HCT116 (cell line): Measurements from ENCODE around the gene ST14. TPM values are rescaled to one million over a fixed set of nuclear protein-coding genes. Genes with fewer than 3 reads are reported as not detected.

Source experiments
- ATAC-seq: fragments of 200-7000 bp; cut with Tn5 transposase; 2 replicates; pipeline ENCODE4 v1.9.1; 2020; ENCODE audit warnings: mild to moderate bottlenecking, moderate library complexity
- BruUV-seq: library from RNA; stranded (reverse); fragments of 400-500 nt; replicated peaks from 2 replicates; lab custom pipeline; 2021; lab: Mats Ljungman, UMichigan
- CTCF ChIA-PET: fragments of 300-600 bp; sonication (Branson Sonifier 250); formaldehyde crosslinking; loops from one replicate; lab custom pipeline; 2021; ENCODE audit warnings: antibody characterized with exemption; lab: Charles Lee
- POLR2A ChIA-PET: fragments of 300-600, 350-600 bp; sonication (Branson Sonifier 250); formaldehyde crosslinking; loops from one replicate; lab custom pipeline; 2021; ENCODE audit warnings: antibody characterized with exemption; lab: Charles Lee
- RAD21 ChIA-PET, 2 experiments: fragments of 300-600 bp; sonication (Branson Sonifier 250); formaldehyde crosslinking; loops; one replicate each; lab custom pipeline; 2023; ENCODE audit warnings: low total read pairs in 2 of 2; ENCODE audit not compliant: uncharacterized antibody in 2 of 2, unreplicated experiment in 2 of 2, low non-redundant PET in 1 of 2; lab: Charles Lee
- DNase-seq: peaks from one replicate; pipeline ENCODE4 v3.0.0-alpha.2; 2010; ENCODE audit warnings: low read depth, low spot score
- H2AFZ ChIP-seq: fragments of 200-600 bp; shearing (Covaris generic), sonication (generic); 2 replicates; pipeline ENCODE4 v1.6.1; 2017; ENCODE audit warnings: low read depth, mixed run types, mixed read lengths, antibody characterized with exemption, low read length; ENCODE audit not compliant: poor library complexity, severe bottlenecking
- H3K27ac ChIP-seq: 2 replicates; pipeline ENCODE4 v1.5.1; 2012; ENCODE audit warnings: low read depth, low read length
- H3K27me3 ChIP-seq: fragments of 200-600 bp; sonication (generic); 2 replicates; pipeline ENCODE4 v1.6.1; 2016; ENCODE audit warnings: mixed run types, low read length, mixed read lengths; ENCODE audit not compliant: insufficient read depth
- H3K36me3 ChIP-seq, 2 experiments: fragments of 200-500 bp in 1 of 2; fragments of 200-600 bp in 1 of 2; sonication (Bioruptor generic) in 1 of 2; sonication (generic) in 1 of 2; 2 replicates each; pipeline versions ENCODE4 v1.5.1 to v1.6.1; 2014 to 2016; ENCODE audit warnings: low read length in 2 of 2, inconsistent platforms in 1 of 2, mixed read lengths in 1 of 2, mixed run types in 1 of 2; ENCODE audit not compliant: insufficient read depth in 2 of 2, control insufficient read depth in 1 of 2
- H3K4me1 ChIP-seq, 2 experiments: fragments of 200-600 bp in 1 of 2; sonication (generic) in 1 of 2; 2 replicates each; pipeline versions ENCODE4 v1.5.1 to v1.6.1; 2012 to 2017; ENCODE audit warnings: low read length in 2 of 2, inconsistent platforms in 1 of 2, mild to moderate bottlenecking in 1 of 2, mixed read lengths in 1 of 2, mixed run types in 1 of 2, moderate library complexity in 1 of 2; ENCODE audit not compliant: insufficient read depth in 2 of 2, control insufficient read depth in 1 of 2
- H3K4me2 ChIP-seq: fragments of 200-600 bp; sonication (generic); 2 replicates; pipeline ENCODE4 v1.6.1; 2017; ENCODE audit warnings: mixed run types, low read length, mixed read lengths
- H3K4me3 ChIP-seq, 2 experiments: fragments of 200-600 bp in 1 of 2; sonication (generic) in 1 of 2; replicated peaks in 1 of 2; 2 replicates each; pipeline ENCODE4 v1.5.1; 2011 to 2016; ENCODE audit warnings: low read length in 2 of 2, control low read depth in 1 of 2, low read depth in 1 of 2, mild to moderate bottlenecking in 1 of 2, mixed read lengths in 1 of 2, mixed run types in 1 of 2
- H3K79me2 ChIP-seq: fragments of 200-600 bp; sonication (generic); 2 replicates; pipeline ENCODE4 v1.6.1; 2017; ENCODE audit warnings: mild to moderate bottlenecking, mixed run types, low read length, moderate library complexity, mixed read lengths; ENCODE audit not compliant: insufficient read depth
- H3K9ac ChIP-seq: fragments of 200-600 bp; sonication (generic); 2 replicates; pipeline ENCODE4 v1.6.1; 2016; ENCODE audit warnings: low read length, mixed read lengths
- H3K9me2 ChIP-seq: fragments of 200-600 bp; sonication (generic), shearing (Covaris generic); 2 replicates; pipeline ENCODE4 v1.6.1; 2017; ENCODE audit warnings: mixed run types, mild to moderate bottlenecking, moderate library complexity; ENCODE audit not compliant: insufficient read depth
- H3K9me3 ChIP-seq, 2 experiments: fragments of 200-500 bp in 1 of 2; fragments of 200-600 bp in 1 of 2; sonication (Bioruptor generic) in 1 of 2; sonication (generic) in 1 of 2; 2 replicates each; pipeline ENCODE4 v1.6.1; 2014 to 2017; ENCODE audit warnings: low read length in 2 of 2, mixed read lengths in 2 of 2, inconsistent platforms in 1 of 2, low read depth in 1 of 2, mild to moderate bottlenecking in 1 of 2, mixed run types in 1 of 2, moderate library complexity in 1 of 2; ENCODE audit not compliant: control insufficient read depth in 1 of 2, insufficient read depth in 1 of 2
- H4K20me1 ChIP-seq: fragments of 200-600 bp; sonication (generic), shearing (Covaris generic); 2 replicates; pipeline ENCODE4 v1.6.1; 2017; ENCODE audit warnings: mixed run types, mild to moderate bottlenecking, moderate library complexity; ENCODE audit not compliant: insufficient read depth
- CBX3 ChIP-seq: IDR thresholded peaks from 2 replicates; pipeline ENCODE4 v1.6.1; 2012; ENCODE audit warnings: low read depth
- CEBPB ChIP-seq: IDR thresholded peaks from 2 replicates; pipeline ENCODE4 v1.6.1; 2012; ENCODE audit warnings: low read depth
- EGR1 ChIP-seq: IDR thresholded peaks from 2 replicates; pipeline ENCODE4 v1.6.1; 2012; ENCODE audit warnings: low read depth
- MAX ChIP-seq: IDR thresholded peaks from 2 replicates; pipeline ENCODE4 v1.6.1; 2012
- POLR2A ChIP-seq: IDR thresholded peaks from 2 replicates; pipeline ENCODE4 v1.7.0; 2011; ENCODE audit warnings: borderline replicate concordance; ENCODE audit not compliant: insufficient read depth, insufficient read length; ENCODE audit errors: extremely low read depth
- POLR2AphosphoS5 ChIP-seq: IDR thresholded peaks from 2 replicates; pipeline ENCODE4 v1.6.1; 2011; ENCODE audit warnings: mild to moderate bottlenecking, low read depth, low read length, moderate library complexity
- RAD21 ChIP-seq: IDR thresholded peaks from 2 replicates; pipeline ENCODE4 v1.6.1; 2012; ENCODE audit warnings: low read depth, mild to moderate bottlenecking
- SRF ChIP-seq: IDR thresholded peaks from 2 replicates; pipeline ENCODE4 v1.6.1; 2012; ENCODE audit warnings: low read depth
- TCF7L2 ChIP-seq: IDR thresholded peaks from 2 replicates; pipeline ENCODE4 v1.7.0; 2011; ENCODE audit warnings: borderline replicate concordance, inconsistent platforms; ENCODE audit not compliant: insufficient read depth, insufficient read length; ENCODE audit errors: extremely low read depth
- YY1 ChIP-seq: IDR thresholded peaks from 2 replicates; pipeline ENCODE4 v1.6.1; 2011; ENCODE audit warnings: low read length, low read depth, moderate library complexity, mild to moderate bottlenecking; ENCODE audit not compliant: insufficient replicate concordance; ENCODE audit errors: extremely low read depth
- ZBTB33 ChIP-seq: IDR thresholded peaks from 2 replicates; pipeline ENCODE4 v1.6.1; 2011; ENCODE audit warnings: mild to moderate bottlenecking, low read length, moderate library complexity; ENCODE audit not compliant: insufficient replicate concordance; ENCODE audit errors: extremely low read depth
- ZFX ChIP-seq: fragments of 450-650 bp; IDR thresholded peaks from 2 replicates; pipeline ENCODE4 v1.6.1; 2017
- intact Hi-C: fragments of 100-400 bp; cut with micrococcal nuclease; formaldehyde crosslinking; loops from 2 replicates; pipeline ENCODE4 v1.10.0; 2022
- total RNA-seq: library from RNA; stranded (reverse); gene quantifications from one replicate; pipeline ENCODE4 v1.2.1, GENCODE V29; 2021; ENCODE audit not compliant: unreplicated experiment
- TF ChIP-seq, protein P1 (sequence below): IDR thresholded peaks from 2 replicates; pipeline ENCODE4 v1.6.1; 2012; ENCODE audit warnings: low read depth

The ST14 gene
- total RNA-seq, 1 experiment from 2014 or later = 107 TPM

DNA sequence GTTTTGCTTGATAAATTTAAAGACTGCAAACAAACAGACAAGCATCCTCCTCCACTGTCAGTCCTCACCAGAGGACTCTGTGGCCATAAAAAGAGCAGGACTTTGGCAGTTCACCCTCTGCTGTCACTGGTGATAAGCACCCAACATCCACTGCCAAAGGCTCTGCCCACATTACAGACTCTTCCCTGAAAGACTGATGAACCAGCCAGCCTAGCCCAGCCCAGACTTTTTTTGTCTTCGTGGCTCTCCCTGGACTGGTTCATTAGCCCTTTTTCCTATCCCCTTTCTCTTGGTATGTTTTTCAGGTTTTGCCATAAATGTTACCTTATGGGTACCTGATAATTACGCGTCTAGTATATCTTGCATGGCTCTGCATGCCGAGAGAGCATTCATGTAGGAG, 15.1 kb downstream of the ST14 start:
- H2AFZ ChIP-seq = no peak overlapping the region
- H3K27me3 ChIP-seq = no peaks in the 10 kb centered on the region
- TF ChIP-seq ZBTB33 (no peak), CBX3 (no peak), CEBPB (no peak), ZFX (no peak), YY1 (no peak), TCF7L2 (no peak)
- TF ChIP-seq, all 23 proteins: peak for 0
- Histone ChIP-seq H3K9ac (no peak overlapping the region), H4K20me1 (no peaks in the 10 kb centered on the region), H3K9me3 (no peaks in the 10 kb centered on the region), H3K4me1 (peaks cover 0 to 21% of the 10 kb centered on the region in 2 experiments; a peak in 1 of 4 replicates), H3K4me3 (no peak overlapping the region), H3K9me2 (no peaks in the 10 kb centered on the region), H3K36me3 (no peaks in the 10 kb centered on the region), H3K4me2 (no peak overlapping the region), H3K27ac (no peak overlapping the region), H3K79me2 (peaks cover 85% of the 10 kb centered on the region)
- ATAC-seq = no peak
- intact Hi-C loops = no loop called here
- DNase-seq = no peak
- RAD21 ChIA-PET = no interaction called here
- BruUV-seq = no TSS peak
- CTCF ChIA-PET = no interaction called here
- POLR2A ChIA-PET = no interaction called here

- H3K9me2 ChIP-seq = no peaks in the 10 kb centered on the region
- H3K27ac ChIP-seq = no peak overlapping the region
- H3K4me2 ChIP-seq = no peak overlapping the region
- no peaks in the 10 kb centered on the region for H3K9me3 ChIP-seq
- peaks cover 1 to 27% of the 10 kb centered on the region in 2 experiments; a peak in 2 of 4 replicates for H3K4me1 ChIP-seq
- H2AFZ ChIP-seq = no peak overlapping the region
- peaks cover 6% of the 10 kb centered on the region; the same call in 1 of the 2 replicates for H4K20me1 ChIP-seq
- no peak for DNase-seq
- no peak overlapping the region for H3K4me3 ChIP-seq
- H3K9ac ChIP-seq = no peak overlapping the region
- no TSS peak for BruUV-seq
- POLR2A ChIA-PET = no interaction called here
- no peaks in the 10 kb centered on the region for H3K27me3 ChIP-seq
- RAD21 ChIA-PET = no interaction called here
- H3K79me2 ChIP-seq = peaks cover 85% of the 10 kb centered on the region
- intact Hi-C loops = no loop called here
- H3K36me3 ChIP-seq = no peaks in the 10 kb centered on the region
- CTCF ChIA-PET = no interaction called here
- ATAC-seq = no peak
- TF ChIP-seq MAX (no peak), RAD21 (no peak), ZBTB33 (no peak), POLR2AphosphoS5 (no peak), SRF (no peak), EGR1 (no peak), POLR2A (no peak), ZFX (no peak), TCF7L2 (no peak)
- TF ChIP-seq, protein P1, sequence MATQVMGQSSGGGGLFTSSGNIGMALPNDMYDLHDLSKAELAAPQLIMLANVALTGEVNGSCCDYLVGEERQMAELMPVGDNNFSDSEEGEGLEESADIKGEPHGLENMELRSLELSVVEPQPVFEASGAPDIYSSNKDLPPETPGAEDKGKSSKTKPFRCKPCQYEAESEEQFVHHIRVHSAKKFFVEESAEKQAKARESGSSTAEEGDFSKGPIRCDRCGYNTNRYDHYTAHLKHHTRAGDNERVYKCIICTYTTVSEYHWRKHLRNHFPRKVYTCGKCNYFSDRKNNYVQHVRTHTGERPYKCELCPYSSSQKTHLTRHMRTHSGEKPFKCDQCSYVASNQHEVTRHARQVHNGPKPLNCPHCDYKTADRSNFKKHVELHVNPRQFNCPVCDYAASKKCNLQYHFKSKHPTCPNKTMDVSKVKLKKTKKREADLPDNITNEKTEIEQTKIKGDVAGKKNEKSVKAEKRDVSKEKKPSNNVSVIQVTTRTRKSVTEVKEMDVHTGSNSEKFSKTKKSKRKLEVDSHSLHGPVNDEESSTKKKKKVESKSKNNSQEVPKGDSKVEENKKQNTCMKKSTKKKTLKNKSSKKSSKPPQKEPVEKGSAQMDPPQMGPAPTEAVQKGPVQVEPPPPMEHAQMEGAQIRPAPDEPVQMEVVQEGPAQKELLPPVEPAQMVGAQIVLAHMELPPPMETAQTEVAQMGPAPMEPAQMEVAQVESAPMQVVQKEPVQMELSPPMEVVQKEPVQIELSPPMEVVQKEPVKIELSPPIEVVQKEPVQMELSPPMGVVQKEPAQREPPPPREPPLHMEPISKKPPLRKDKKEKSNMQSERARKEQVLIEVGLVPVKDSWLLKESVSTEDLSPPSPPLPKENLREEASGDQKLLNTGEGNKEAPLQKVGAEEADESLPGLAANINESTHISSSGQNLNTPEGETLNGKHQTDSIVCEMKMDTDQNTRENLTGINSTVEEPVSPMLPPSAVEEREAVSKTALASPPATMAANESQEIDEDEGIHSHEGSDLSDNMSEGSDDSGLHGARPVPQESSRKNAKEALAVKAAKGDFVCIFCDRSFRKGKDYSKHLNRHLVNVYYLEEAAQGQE = no peak
These were observed 16.3 kb downstream of the ST14 start for GRCh38 chr11:130175898-130176297.
